ENCODE data around the gene MEI1. TPM values are rescaled to one million over a fixed set of nuclear protein-coding genes. Genes with fewer than 3 reads are reported as not detected.

Gene MEI1
- total RNA-seq, 1 experiment from 2014 or later = 0.61 TPM

DNA sequence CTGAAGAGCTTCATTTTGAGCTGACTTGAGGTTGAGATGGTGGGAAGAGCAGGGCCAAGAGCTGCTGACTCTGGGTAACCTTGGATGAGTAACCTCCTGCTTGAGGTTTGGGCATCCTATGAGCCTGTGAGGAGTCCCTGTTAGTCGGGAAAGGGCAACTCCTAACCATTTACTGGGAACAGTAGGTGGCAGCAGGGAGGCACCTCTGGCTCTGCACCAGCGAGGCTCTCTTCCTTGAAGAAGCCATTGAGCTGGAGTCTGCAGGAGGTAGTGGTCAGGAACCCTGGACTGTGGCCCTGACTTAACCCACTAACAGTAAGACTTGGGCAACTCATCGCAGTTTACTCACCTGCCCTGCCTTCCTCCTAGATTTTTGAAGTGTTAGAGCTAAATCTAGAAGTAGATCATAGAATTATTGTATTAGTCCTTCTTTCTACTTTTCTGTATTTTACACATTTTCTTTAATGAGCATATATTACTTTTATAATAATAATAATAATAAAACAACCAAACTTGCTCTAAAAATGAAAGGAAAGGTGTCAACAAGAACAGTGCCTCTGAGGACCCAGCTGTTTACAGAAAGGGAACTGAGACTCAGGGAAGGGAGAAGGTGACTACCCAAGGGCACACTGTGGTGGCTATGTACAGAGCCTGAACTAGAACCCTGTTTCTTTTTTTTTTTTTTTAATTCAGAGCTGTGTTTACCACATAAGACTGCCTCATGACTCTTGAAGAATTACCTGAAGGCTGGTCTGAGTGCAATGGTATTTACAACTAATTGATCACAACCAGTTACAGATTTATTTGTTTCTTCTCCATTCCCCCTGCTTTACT is 47.5 kb downstream of the MEI1 start:
- intact Hi-C loops (cut with micrococcal nuclease; ENCODE audit: unreplicated experiment) = loop anchor here (1.0 to 2.0 kb wide), 3 partner anchors 54 to 111 kb away; partner anchors contain the start of gene CCDC134

DNA sequence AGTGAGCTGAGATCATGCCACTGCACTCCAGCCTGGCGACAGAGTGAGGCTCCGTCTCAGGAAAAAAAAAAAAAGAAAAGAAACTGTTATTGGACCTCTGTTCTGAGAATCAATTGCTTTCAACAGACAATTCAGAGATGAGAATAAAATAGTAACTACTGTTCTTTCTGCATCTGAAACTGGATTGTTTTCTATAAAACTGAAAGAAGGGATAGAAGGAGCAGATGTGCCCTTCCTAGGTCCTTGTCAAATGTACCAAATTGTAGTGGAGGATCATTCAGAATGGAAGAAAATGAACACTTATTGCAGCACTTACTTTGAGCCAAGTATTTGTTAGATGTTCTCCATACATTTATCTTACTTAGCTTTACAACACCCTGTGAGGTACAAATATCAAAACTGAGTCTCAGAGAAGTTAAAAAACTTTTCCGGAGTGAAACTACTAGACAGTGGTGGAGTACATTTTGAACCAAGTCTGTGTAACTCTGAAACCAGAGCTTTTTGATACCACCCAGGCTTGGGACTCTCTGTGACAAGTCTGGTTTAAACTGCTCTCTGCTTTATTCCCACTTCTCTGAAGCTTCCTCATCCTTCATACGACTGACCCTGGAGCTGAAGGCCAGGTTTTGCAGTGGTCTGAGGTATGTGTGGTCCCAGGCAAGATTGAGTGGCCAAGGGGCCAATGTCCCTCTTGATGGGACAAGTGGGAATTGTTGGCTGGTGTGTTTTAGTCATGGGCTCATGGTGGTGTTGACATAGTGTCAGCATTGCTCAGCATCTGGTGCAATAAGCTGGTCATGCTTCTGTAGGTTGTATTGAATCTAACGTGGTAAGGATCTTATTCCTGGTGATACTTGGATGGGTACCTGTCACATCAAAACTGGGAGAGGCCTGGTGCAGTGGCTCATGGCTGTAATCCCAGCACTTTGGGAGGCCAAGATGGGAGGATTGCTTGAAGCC is 53.0 kb downstream of the MEI1 start:
- Histone ChIP-seq H3K9me2 (ENCODE audit: insufficient read depth) (no peaks in the 10 kb centered on the region), H3F3A (ENCODE audit: insufficient read depth, low read depth) (no peaks in the 10 kb centered on the region; the same call in 1 of the 2 replicates), H2AFZ (no peak overlapping the region), H3K9me3 (ENCODE audit: insufficient read depth, low read depth) (no peaks in the 10 kb centered on the region), H3K4me3 (no peak overlapping the region), H3K27ac (no peak overlapping the region), H3K27me3 (ENCODE audit: insufficient read depth, low read depth) (no peaks in the 10 kb centered on the region), H4K20me1 (ENCODE audit: insufficient read depth) (no peaks in the 10 kb centered on the region), H3K4me1 (replicated peaks; ENCODE audit: insufficient read depth) (peaks cover under 1% of the 10 kb centered on the region; the same call in 1 of the 2 replicates), H3K79me2 (ENCODE audit: low read depth) (no peaks in the 10 kb centered on the region), H3K36me3 (ENCODE audit: low read depth) (no peaks in the 10 kb centered on the region), H3K4me2 (no peak overlapping the region)
- POLR2A ChIA-PET (ENCODE audit: unreplicated experiment) = no interaction called here
- BruUV-seq (replicated peaks) = no TSS peak
- TF ChIP-seq, protein P1, sequence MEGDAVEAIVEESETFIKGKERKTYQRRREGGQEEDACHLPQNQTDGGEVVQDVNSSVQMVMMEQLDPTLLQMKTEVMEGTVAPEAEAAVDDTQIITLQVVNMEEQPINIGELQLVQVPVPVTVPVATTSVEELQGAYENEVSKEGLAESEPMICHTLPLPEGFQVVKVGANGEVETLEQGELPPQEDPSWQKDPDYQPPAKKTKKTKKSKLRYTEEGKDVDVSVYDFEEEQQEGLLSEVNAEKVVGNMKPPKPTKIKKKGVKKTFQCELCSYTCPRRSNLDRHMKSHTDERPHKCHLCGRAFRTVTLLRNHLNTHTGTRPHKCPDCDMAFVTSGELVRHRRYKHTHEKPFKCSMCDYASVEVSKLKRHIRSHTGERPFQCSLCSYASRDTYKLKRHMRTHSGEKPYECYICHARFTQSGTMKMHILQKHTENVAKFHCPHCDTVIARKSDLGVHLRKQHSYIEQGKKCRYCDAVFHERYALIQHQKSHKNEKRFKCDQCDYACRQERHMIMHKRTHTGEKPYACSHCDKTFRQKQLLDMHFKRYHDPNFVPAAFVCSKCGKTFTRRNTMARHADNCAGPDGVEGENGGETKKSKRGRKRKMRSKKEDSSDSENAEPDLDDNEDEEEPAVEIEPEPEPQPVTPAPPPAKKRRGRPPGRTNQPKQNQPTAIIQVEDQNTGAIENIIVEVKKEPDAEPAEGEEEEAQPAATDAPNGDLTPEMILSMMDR (conservative IDR thresholded peaks at IDR 0.05) = no peak
- TF ChIP-seq EZH2 (IDR thresholded peaks at IDR 0.05; ENCODE audit: low read depth) = no peak
- intact Hi-C loops (cut with micrococcal nuclease; ENCODE audit: unreplicated experiment) = no loop called here
- CTCF ChIA-PET = interaction anchor here (1.5 kb wide), 1 partner anchor 55 kb away, joined by 5 read pairs; no protein-coding TSS in a partner anchor
- DNase-seq = no peak

More for the DNA sequence above, 47.5 kb downstream of the MEI1 start:
- Histone ChIP-seq H3K4me3 (no peak overlapping the region), H3K27me3 (ENCODE audit: insufficient read depth, low read depth) (no peaks in the 10 kb centered on the region), H2AFZ (no peak overlapping the region), H3K4me1 (replicated peaks; ENCODE audit: insufficient read depth) (no peaks in the 10 kb centered on the region), H3K79me2 (ENCODE audit: low read depth) (no peaks in the 10 kb centered on the region), H3K9me2 (ENCODE audit: insufficient read depth) (no peaks in the 10 kb centered on the region), H3K4me2 (no peak overlapping the region), H3K9me3 (ENCODE audit: insufficient read depth, low read depth) (no peaks in the 10 kb centered on the region), H3F3A (ENCODE audit: insufficient read depth, low read depth) (no peaks in the 10 kb centered on the region; the same call in none of the 2 replicates), H3K27ac (no peak overlapping the region), H3K36me3 (ENCODE audit: low read depth) (no peaks in the 10 kb centered on the region), H4K20me1 (ENCODE audit: insufficient read depth) (no peaks in the 10 kb centered on the region)
- TF ChIP-seq, protein P1 (conservative IDR thresholded peaks at IDR 0.05) = peak; percentile 91
- TF ChIP-seq EZH2 (IDR thresholded peaks at IDR 0.05; ENCODE audit: low read depth) = no peak
- CTCF ChIA-PET = interaction anchor here (0.5 to 1.6 kb wide), 22 partner anchors 11 to 427 kb away, joined by 3 to 16 read pairs (median 4); partner anchors contain the start of genes CCDC134 and SREBF2
- POLR2A ChIA-PET (ENCODE audit: unreplicated experiment) = interaction anchor here (0.5 to 0.8 kb wide), 8 partner anchors 24 to 402 kb away, joined by 3 to 11 read pairs (median 4); partner anchors contain the start of gene CCDC134
- DNase-seq = peak; percentile 75 to 88
- BruUV-seq (replicated peaks) = no TSS peak

DNA sequence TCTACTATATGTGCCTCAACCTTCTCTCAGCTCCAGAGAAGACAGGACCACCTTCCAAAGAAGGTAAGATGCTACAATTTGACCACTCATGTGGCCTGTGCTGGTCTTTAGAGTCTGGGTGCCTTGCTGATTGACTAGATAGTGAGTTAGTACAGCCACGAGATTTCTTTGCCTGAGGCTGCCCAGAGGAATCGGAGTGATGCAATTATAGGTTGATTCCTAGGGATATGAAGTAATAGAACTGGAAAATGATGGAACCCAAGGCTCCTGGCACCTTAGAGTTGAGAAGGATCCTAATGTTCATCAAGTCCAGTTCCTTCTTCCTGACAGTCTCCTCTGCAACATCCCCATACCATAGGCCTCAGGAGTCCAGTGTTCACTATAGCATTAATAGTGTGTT is 54.7 kb downstream of the MEI1 start:
- no peaks in the 10 kb centered on the region for H3K9me3 ChIP-seq (ENCODE audit: insufficient read depth, low read depth)
- H3K4me2 ChIP-seq = no peak overlapping the region
- CTCF ChIA-PET = no interaction called here
- H3K4me3 ChIP-seq = no peak overlapping the region
- DNase-seq = no peak
- no peaks in the 10 kb centered on the region for H3K36me3 ChIP-seq (ENCODE audit: low read depth)
- POLR2A ChIA-PET (ENCODE audit: unreplicated experiment) = no interaction called here
- H3K79me2 ChIP-seq (ENCODE audit: low read depth) = no peaks in the 10 kb centered on the region
- no peaks in the 10 kb centered on the region for H3K9me2 ChIP-seq (ENCODE audit: insufficient read depth)
- H4K20me1 ChIP-seq (ENCODE audit: insufficient read depth) = no peaks in the 10 kb centered on the region
- H3K27ac ChIP-seq = no peak overlapping the region
- H3K4me1 ChIP-seq (replicated peaks; ENCODE audit: insufficient read depth) = peaks cover 4% of the 10 kb centered on the region; the same call in 1 of the 2 replicates
- no peak overlapping the region for H2AFZ ChIP-seq
- TF ChIP-seq, protein P1 (conservative IDR thresholded peaks at IDR 0.05) = no peak
- TF ChIP-seq EZH2 (IDR thresholded peaks at IDR 0.05; ENCODE audit: low read depth) = no peak
- no peaks in the 10 kb centered on the region for H3F3A ChIP-seq (ENCODE audit: insufficient read depth, low read depth)
- intact Hi-C loops (cut with micrococcal nuclease; ENCODE audit: unreplicated experiment) = no loop called here
- no TSS peak for BruUV-seq (replicated peaks)
- no peaks in the 10 kb centered on the region for H3K27me3 ChIP-seq (ENCODE audit: insufficient read depth, low read depth)
